NCI-H187 treated with DMSO at 0.1 percent for 48 hours (cell line): Measurements from ENCODE around the gene EMC1.
"Not testable (repeated sequence)": the region's sequence is repeated elsewhere in the genome, so short reads cannot be mapped to it uniquely, and the experiment has no call there.

ENCODE experiments used
- DNase-seq: peaks from one replicate; lab custom pipeline; 2025; lab: John Stamatoyannopoulos, UW

Gene EMC1

DNA sequence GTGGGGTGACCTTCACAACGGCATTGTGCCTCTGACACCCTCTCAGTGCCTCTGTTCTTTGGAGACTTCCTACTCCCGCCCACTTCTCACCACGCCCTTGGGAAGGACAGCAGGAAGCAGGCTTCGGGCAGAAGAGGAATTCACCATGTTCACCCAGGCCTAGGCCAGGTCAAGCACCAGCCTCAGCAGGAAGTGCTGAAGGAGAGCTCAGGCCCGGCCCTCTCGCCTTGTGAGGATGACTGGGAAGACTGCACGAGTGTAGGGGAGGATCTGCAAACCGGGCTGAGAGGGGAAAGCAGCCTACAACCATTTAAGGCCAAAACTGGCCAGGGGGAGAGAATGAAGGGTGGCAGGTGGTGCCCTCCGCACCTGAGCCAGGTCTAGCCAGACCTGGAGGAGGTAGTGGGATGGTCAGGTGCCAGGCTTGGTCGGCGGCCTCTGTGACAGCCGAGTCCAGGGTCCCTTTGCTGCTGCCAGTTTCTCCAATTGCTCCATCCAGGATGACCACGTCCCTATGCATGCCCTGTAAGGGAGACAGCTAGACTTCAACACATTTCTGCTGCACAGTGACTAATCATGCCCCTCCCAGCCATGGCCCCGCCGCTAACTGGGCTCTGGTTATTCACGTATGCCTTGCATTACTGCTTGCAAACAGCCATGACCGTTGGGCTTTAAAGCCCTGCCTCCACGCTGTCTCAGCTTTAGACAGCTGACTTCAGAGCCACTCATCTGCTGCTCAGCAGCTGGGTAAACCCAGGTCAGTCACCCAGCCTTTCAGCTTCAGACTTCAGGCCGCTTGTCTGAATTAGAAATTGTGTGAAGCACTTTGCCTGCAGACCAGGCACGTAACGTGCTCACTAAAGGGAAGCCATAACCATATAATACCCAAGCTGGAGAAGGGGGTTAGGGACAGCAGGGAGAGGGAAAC is 9.2 kb upstream of the EMC1 start:
- DNase-seq, result peak; percentile 42

- no peak for DNase-seq
These were observed 7.0 kb upstream of the EMC1 start for GRCh38 chr1:19258353-19258752.

DNA sequence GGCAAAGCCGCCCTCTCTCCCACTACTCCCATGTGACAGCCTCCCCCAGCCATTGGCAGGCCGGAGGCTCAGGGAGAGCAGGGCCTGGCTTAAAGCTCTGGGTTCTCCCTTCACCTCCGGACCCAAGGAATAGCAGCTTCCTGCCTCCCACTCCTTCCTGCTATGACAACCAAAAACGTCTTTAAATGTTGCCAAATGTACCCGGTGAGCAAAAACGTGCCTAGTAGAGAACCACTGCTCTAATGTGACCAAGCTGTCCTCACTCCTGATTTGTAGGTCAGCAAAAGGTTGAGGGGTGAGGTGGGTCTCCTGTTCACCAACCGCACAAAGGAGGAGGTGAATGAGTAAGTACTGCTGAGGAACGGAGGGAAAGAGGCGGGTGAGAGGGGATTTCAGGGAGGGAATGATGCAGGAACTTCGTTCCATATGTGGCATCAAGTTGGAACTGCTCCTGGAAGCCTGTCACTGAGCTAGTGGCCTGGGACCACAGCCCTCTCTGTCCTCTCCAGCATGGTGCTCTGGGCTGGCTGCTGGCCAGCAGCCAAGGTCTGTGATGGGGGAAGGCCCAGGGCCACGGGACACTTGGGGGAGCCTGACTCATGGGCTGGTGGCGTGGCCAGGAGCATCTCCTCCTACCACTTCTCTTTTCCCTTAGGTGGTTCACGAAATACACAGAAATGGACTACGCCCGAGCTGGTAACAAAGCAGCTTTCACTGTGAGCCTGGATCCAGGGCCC is 6.0 kb upstream of the EMC1 start:
- no peak for DNase-seq

- not testable (repeated sequence) for DNase-seq
These were observed 5.0 kb upstream of the EMC1 start for GRCh38 chr1:19256301-19256700.

GRCh38 chr1:19255288-19255687 is 4.0 kb upstream of the EMC1 start:
- DNase-seq, result no peak

DNA sequence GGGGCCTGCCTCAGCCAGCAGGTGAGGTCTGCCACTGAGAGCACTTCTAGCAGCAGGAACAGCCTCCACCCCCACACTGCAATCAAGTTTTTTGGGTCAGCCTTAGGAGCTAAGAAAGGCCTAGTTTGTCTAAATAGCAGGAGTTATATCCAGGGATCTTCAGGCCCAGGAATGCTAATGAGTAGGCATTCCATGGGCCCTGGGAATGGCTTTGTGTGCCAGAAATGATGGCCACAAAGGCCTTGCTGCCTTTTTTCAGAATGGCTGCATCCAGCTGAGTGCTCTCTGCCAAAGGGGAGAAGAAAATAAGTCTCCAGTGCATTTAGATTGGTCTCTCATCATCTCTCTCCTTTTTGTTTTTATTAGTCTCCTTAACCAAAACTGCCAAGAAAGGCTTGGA is 3.1 kb upstream of the EMC1 start:
- no peak for DNase-seq

DNA sequence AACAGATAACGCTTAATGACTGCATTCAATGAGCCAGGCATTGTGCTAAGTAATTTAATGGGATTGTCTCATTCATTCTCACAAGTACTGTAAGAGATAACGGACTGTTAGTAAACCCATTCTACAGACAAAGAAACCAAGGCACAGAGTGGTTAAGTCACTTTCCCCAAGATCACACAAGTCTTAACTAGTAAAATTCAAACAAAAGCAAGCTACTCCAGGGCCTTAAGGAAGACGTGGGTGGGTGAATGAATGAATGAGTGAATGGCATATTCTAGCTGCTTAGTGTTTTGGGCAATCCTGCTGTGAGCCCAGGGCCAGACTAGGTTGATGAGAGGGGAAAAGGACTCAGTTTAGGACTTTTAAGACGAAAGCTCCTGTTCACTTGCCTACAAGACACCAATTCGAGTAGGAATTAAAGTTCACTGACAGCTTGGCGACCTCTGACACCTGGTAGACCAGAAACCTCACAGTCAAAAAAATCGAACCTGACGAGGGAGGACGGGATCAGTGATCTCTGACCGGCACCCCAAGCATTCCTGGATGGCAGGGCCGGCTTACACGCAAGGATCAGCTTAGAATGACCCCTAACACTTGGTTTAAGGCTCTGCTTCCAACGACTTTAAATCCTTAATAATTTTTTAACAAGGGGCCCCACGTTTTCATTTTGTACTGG is 557 bp downstream of the EMC1 start:
- DNase-seq, result no peak

GRCh38 chr1:19240673-19241538 is 10.4 kb downstream of the EMC1 start:
- no peak for DNase-seq

DNA sequence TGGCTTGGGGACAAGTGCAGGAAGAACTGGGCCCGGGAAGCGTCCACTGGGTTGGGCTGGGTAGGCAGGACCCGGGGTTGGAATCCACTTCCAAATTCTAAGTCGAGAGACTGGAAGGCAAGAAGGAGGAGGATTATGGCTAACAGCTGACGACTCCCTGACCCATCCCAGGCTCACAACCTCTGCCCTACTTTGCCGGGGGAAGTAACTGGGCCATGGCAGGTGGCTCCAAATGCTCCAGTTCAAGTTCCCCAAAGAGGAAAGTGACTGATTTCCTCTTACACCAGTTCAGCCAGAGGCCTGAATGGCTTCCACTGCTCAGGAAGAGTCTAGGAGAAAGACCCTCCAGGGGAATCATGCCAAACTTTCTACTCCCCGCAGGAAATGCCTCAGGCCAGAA is 11.4 kb downstream of the EMC1 start:
- no peak for DNase-seq

DNA sequence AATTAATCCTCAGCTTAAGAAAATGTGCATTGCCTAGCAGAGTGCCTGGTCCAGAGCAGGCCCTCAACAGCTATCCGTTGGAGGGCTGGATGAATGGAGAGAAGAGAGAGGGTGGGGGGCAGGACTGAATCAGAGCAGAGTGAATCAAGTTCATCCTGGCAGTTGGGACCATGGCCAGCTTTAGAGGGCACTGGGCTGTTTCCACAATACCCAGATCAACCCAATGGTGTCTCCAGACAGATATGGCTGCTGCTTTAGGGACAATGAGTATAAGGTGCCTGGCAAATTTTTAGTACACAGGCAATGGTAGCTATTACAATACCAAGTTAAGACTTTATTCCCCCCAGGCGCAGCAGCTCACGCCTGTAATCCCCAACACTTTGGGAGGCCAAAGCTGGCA is 17.1 kb downstream of the EMC1 start:
- no peak for DNase-seq

DNA sequence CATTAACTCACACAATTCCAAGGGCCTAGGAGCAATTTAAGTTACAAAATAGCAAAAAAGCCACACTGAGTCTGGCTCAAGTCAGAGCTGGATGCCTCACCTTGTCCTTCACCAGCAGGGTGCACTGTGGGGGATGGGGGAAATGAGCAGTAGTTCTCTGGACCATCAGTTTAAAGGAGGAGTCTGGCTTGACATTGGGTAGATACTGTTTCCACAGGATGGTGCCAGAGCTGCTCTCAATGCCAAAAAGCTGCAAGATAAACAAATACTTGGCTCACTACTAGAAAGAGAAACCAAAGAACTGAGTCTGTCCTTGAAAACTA is 18.8 kb downstream of the EMC1 start:
- DNase-seq, result no peak

DNA sequence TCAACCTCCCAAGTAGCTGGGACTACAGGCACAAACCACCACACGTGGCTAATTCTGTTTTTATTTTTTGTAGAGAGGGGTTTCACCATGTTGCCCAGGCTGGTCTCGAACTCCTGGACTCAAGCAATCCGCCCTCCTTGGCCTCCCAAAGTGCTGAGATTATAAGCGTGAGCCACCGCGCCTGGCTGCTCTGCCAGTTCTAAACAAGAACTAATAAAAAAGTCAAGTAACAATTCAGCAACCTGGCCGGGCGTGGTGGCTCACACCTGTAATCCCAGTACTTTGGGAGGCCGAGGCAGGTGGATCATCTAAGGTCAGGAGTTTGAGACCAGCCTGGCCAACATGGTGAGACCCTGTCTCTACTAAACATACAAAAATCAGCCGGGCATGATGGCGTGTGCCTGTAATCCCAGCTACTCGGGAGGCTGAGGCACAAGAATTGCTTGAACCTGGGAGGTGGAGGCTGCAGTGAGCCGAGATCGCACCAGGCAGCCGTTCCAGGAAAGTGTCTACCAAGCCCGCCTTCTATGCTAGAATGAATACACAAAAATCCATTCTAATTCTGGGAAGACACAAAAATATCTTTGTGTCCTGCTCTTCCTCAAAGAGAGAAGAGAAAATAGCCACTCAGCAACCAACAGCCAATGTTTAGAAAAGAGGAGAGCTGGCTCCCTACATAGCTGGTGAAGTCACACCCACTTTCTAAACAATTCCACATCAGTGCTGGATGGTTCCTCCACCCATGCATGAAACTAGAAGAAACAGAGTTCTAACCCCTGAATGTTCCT is 19.4 kb downstream of the EMC1 start:
- DNase-seq, result not testable (repeated sequence)

DNA sequence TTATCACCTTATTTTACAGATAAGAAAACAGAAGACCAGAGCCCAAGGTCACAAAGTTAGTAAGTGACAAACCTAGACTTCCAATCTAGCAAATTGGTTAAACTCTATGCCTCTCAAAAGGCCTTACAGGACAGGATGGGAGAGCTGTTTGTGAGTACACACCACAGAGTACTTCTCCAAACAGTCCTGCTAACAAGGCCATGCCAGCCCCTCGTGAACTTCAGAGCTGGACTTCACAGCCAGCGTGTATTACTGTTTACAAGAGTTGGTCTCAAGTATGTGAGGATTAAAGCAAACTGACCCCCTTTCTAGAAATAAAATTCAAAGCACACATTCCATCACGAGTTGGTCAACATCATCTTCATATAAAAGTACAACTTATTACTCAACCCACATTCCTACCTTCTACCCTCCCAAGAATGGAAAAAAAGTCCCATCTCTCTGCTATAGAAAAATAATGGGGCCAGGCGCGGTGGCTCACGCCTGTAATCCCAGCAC is 21.4 kb downstream of the EMC1 start:
- DNase-seq, result no peak

DNA sequence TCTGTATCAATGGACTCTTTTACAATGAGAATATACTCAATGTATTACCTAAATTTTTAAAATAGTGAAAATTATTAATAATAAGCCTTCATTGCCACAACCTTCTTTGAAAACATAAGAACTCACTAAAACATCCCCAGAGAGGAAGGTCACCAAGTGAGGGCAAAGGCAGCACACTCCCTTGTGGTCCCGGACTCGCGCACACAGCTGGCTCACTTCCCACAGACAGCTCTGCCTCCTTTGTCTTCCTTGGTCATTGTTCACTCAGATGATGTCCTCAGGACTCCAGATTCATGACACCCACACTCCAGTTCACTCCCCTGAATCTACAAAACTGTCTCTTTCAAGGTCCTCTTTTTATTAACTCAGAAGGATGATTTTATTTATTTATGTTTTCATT is 22.1 kb downstream of the EMC1 start:
- no peak for DNase-seq

DNA sequence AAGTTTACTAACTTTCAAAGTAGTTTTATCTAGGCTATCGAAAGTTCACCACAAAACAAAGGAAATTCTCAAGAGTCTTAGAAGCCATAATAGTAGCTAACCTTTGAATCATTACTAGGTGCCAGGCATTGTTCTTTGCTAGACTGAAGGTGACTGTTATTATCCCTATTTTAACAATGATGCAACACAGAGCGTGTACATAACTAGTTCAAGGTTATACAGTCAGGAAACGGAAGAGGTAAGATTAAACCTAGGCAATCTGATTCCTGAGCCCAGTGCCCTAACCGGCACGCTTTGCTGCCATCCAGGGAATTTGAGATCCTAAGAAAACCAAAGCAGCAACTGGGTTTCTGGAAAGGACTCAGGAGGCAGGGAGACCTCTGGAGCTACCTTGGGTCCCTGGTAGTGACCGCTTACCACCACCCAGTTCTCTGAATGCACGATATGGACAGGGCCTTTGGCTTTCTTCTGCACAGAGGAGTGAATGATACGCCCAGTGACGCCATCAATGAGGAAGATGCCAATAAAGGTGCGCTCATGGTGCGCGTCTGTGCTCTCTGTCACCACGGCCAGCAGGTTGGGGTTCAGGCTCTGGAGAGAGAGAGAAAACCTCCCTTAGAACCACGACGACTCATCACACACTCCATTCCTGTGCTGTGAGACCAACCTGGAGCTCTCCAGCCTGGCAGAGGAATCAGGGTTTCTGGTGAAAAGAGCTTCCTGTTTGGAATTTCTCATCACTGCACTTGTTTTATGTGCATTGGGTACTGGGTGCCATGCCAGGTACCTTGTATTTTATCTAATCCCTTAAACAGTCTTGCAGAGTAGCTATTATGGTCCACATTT is 28.1 kb downstream of the EMC1 start:
- DNase-seq, result no peak

GRCh38 chr1:19222573-19222972 is 28.8 kb downstream of the EMC1 start:
- no peak for DNase-seq

DNA sequence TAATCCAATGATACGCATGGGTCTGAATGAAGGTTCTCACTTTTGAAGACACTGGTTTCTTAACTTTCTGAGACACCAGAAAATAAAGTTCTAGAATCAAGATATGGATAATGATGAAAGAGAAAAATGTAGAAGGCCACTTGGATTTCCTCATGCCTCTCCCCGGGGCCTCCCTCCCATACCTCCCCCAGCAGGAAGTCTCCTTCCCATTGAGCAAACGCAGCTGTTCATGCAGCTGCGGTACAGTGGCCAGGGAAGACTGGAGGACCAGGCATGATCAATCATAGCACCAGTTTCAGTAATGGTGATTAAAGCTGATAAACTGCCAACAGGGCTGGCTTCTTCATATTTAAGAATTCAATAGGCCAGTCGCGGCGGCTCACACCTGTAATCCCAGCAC is 30.3 kb downstream of the EMC1 start:
- no peak for DNase-seq

DNA sequence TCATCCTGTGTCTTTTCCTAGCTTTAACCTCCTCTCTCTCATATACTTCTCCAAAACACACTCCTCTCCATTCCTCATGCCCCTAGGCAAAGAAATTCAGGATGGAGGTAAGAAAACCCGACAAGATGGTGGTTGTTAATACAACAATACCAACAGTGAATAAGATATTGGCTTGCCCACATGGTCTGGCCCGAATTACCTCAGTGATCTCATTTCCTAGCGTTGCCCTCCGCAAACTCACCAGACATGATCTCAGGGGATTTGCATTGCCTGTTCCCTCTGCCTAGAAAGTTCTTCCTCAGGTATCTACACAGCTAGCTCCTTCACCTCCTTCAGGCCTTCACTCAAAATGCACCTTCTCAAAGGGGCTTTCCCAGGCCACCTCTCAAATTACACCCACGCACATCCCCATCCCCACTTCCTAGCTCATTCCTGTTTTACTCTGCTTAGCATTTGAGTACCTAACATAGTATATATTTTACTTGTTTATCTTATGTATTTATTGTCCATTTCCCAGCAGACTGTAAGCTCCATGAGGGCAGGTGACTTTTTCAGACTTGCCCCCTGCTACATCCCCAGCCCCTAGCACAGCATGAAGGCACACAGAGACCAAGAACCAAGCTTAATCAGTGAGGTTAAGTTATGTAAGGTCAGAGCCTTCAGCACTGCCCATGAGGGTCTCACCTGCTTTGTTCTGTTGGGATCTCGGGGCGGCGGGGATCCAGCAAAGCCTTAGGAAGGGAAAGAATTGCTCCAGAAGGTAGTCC is 31.1 kb downstream of the EMC1 start:
- no peak for DNase-seq

GRCh38 chr1:19219451-19219850 is 31.9 kb downstream of the EMC1 start:
- DNase-seq, result no peak
